ENCODE measurements around the gene CLDND1. TPM values are rescaled to one million over a fixed set of nuclear protein-coding genes. Genes with fewer than 3 reads are reported as not detected.
A peak's percentile ranks its signal among the peaks of the same experiment; 100 is the strongest.
"Not testable (repeated sequence)": the region's sequence is repeated elsewhere in the genome, so short reads cannot be mapped to it uniquely, and the experiment has no call there.

CLDND1 gene
- total RNA-seq, result 314 and 328 TPM in 2 replicates

GRCh38 chr3:98522544-98523281, at the start of gene CLDND1:
Gene CLDND1, minus strand, starts transcription at chr3:98522902. Its CDS starts 1,478 bp downstream, at chr3:98521424.
- DNase-seq (ENCODE audit: low spot score), result peak; percentile 95
- peak within 1 kb of the TSS; percentile 97 for H3K4me3 Mint-ChIP-seq
- no peaks in the 10 kb centered on the region for H3K9me3 Mint-ChIP-seq
- intact Hi-C loops (cut with micrococcal nuclease), result loop anchor here (1.0 to 10.0 kb wide), 14 partner anchors 9 to 1738 kb away; partner anchors contain the start of genes ARL6, CMSS1, CPOX and CRYBG3
- H3K36me3 Mint-ChIP-seq (ENCODE audit: low read depth), result peaks cover 48% of the 10 kb centered on the region
- H3K27me3 Mint-ChIP-seq (ENCODE audit: insufficient read depth), result no peaks in the 10 kb centered on the region
- peak within 1 kb of the TSS; percentile 95 for H3K27ac Mint-ChIP-seq
- H3K4me1 Mint-ChIP-seq (ENCODE audit: low read depth), result peaks cover 77% of the 10 kb centered on the region

GRCh38 chr3:98568402-98568801, 45.7 kb upstream of the CLDND1 start:
- no peak overlapping the region for H3K4me3 Mint-ChIP-seq
- intact Hi-C loops (cut with micrococcal nuclease), result loop anchor here (5.0 to 10.0 kb wide), 2 partner anchors 241 to 1306 kb away; no protein-coding TSS in a partner anchor
- H3K9me3 Mint-ChIP-seq, result peaks cover 4% of the 10 kb centered on the region
- H3K27ac Mint-ChIP-seq, result no peak overlapping the region
- H3K36me3 Mint-ChIP-seq (ENCODE audit: low read depth), result peaks cover 10% of the 10 kb centered on the region
- H3K27me3 Mint-ChIP-seq (ENCODE audit: insufficient read depth), result no peaks in the 10 kb centered on the region
- DNase-seq (ENCODE audit: low spot score), result no peak
- peaks cover 84% of the 10 kb centered on the region for H3K4me1 Mint-ChIP-seq (ENCODE audit: low read depth)

- Mint-ChIP-seq H3K4me3 (peak overlapping the region; percentile 39), H3K4me1 (ENCODE audit: low read depth) (peaks cover 84% of the 10 kb centered on the region)
These were observed 45.1 kb upstream of the CLDND1 start for GRCh38 chr3:98567666-98568270.

GRCh38 chr3:98565843-98566242, 43.1 kb upstream of the CLDND1 start:
- peaks cover 4% of the 10 kb centered on the region for H3K9me3 Mint-ChIP-seq
- no peaks in the 10 kb centered on the region for H3K27me3 Mint-ChIP-seq (ENCODE audit: insufficient read depth)
- H3K27ac Mint-ChIP-seq, result peak overlapping the region; percentile 29
- intact Hi-C loops (cut with micrococcal nuclease), result loop anchor here (1.0 to 10.0 kb wide), 7 partner anchors 7 to 1309 kb away; partner anchors contain the start of gene CLDND1
- peaks cover 8% of the 10 kb centered on the region for H3K36me3 Mint-ChIP-seq (ENCODE audit: low read depth)
- H3K4me1 Mint-ChIP-seq (ENCODE audit: low read depth), result peaks cover 89% of the 10 kb centered on the region
- DNase-seq (ENCODE audit: low spot score), result no peak
- H3K4me3 Mint-ChIP-seq, result peak overlapping the region; percentile 36

More at GRCh38 chr3:98567666-98568270, 45.1 kb upstream of the CLDND1 start:
- intact Hi-C loops (cut with micrococcal nuclease), result loop anchor here (5.0 to 10.0 kb wide), 2 partner anchors 240 to 1307 kb away; no protein-coding TSS in a partner anchor
- Mint-ChIP-seq H3K27ac (peak overlapping the region; percentile 71), H3K27me3 (ENCODE audit: insufficient read depth) (no peaks in the 10 kb centered on the region), H3K36me3 (ENCODE audit: low read depth) (peaks cover 10% of the 10 kb centered on the region), H3K9me3 (peaks cover 4% of the 10 kb centered on the region)
- no peak for DNase-seq (ENCODE audit: low spot score)

- intact Hi-C loops (cut with micrococcal nuclease), result loop anchor here (1.0 to 10.0 kb wide), 7 partner anchors 8 to 1310 kb away; partner anchors contain the start of gene CLDND1
- H3K36me3 Mint-ChIP-seq (ENCODE audit: low read depth), result peaks cover 8% of the 10 kb centered on the region
- H3K9me3 Mint-ChIP-seq, result peaks cover 4% of the 10 kb centered on the region
- peaks cover 94% of the 10 kb centered on the region for H3K4me1 Mint-ChIP-seq (ENCODE audit: low read depth)
- peak overlapping the region; percentile 12 for H3K4me3 Mint-ChIP-seq
- no peak for DNase-seq (ENCODE audit: low spot score)
- peak overlapping the region; percentile 29 for H3K27ac Mint-ChIP-seq
- no peaks in the 10 kb centered on the region for H3K27me3 Mint-ChIP-seq (ENCODE audit: insufficient read depth)
These were observed 42.5 kb upstream of the CLDND1 start for GRCh38 chr3:98565237-98565643.

- peaks cover 4% of the 10 kb centered on the region for H3K9me3 Mint-ChIP-seq
- H3K27me3 Mint-ChIP-seq (ENCODE audit: insufficient read depth), result no peaks in the 10 kb centered on the region
- peaks cover 94% of the 10 kb centered on the region for H3K4me1 Mint-ChIP-seq (ENCODE audit: low read depth)
- peaks cover 9% of the 10 kb centered on the region for H3K36me3 Mint-ChIP-seq (ENCODE audit: low read depth)
- peak overlapping the region; percentile 60 for H3K4me3 Mint-ChIP-seq
- peak overlapping the region; percentile 45 for H3K27ac Mint-ChIP-seq
- intact Hi-C loops (cut with micrococcal nuclease), result loop anchor here (1.0 to 10.0 kb wide), 7 partner anchors 7 to 1310 kb away; partner anchors contain the start of gene CLDND1
- DNase-seq (ENCODE audit: low spot score), result no peak
These were observed 41.7 kb upstream of the CLDND1 start for GRCh38 chr3:98564282-98565005.

GRCh38 chr3:98563661-98564281, 41.1 kb upstream of the CLDND1 start:
- intact Hi-C loops (cut with micrococcal nuclease), result loop anchor here (10.0 kb wide), 1 partner anchor 1311 kb away; no protein-coding TSS in a partner anchor
- Mint-ChIP-seq H3K27ac (peak overlapping the region; percentile 53), H3K9me3 (peaks cover 5% of the 10 kb centered on the region), H3K4me1 (ENCODE audit: low read depth) (peaks cover 94% of the 10 kb centered on the region), H3K4me3 (peak overlapping the region; percentile 47), H3K27me3 (ENCODE audit: insufficient read depth) (no peaks in the 10 kb centered on the region), H3K36me3 (ENCODE audit: low read depth) (peaks cover 11% of the 10 kb centered on the region)
- no peak for DNase-seq (ENCODE audit: low spot score)

GRCh38 chr3:98561727-98562521, 39.2 kb upstream of the CLDND1 start:
- no peaks in the 10 kb centered on the region for H3K27me3 Mint-ChIP-seq (ENCODE audit: insufficient read depth)
- peak overlapping the region; percentile 35 for H3K27ac Mint-ChIP-seq
- no peak for DNase-seq (ENCODE audit: low spot score)
- no peak overlapping the region for H3K4me3 Mint-ChIP-seq
- H3K36me3 Mint-ChIP-seq (ENCODE audit: low read depth), result peaks cover 10% of the 10 kb centered on the region
- H3K4me1 Mint-ChIP-seq (ENCODE audit: low read depth), result peaks cover 94% of the 10 kb centered on the region
- peaks cover 6% of the 10 kb centered on the region for H3K9me3 Mint-ChIP-seq
- intact Hi-C loops (cut with micrococcal nuclease), result loop anchor here (10.0 kb wide), 1 partner anchor 1313 kb away; no protein-coding TSS in a partner anchor

GRCh38 chr3:98560911-98561310, 38.2 kb upstream of the CLDND1 start:
- Mint-ChIP-seq H3K4me3 (peak overlapping the region; percentile 1), H3K27me3 (ENCODE audit: insufficient read depth) (no peaks in the 10 kb centered on the region), H3K9me3 (peaks cover 6% of the 10 kb centered on the region), H3K36me3 (ENCODE audit: low read depth) (peaks cover 12% of the 10 kb centered on the region), H3K4me1 (ENCODE audit: low read depth) (peaks cover 94% of the 10 kb centered on the region), H3K27ac (peak overlapping the region; percentile 64)
- no peak for DNase-seq (ENCODE audit: low spot score)
- intact Hi-C loops (cut with micrococcal nuclease), result loop anchor here (10.0 kb wide), 1 partner anchor 1314 kb away; no protein-coding TSS in a partner anchor

- not testable (repeated sequence) for H3K27ac Mint-ChIP-seq; DNase-seq (ENCODE audit: low spot score); H3K4me3 Mint-ChIP-seq; H3K27me3 Mint-ChIP-seq (ENCODE audit: insufficient read depth); H3K9me3 Mint-ChIP-seq
- peaks cover 94% of the 10 kb centered on the region for H3K4me1 Mint-ChIP-seq (ENCODE audit: low read depth)
- intact Hi-C loops (cut with micrococcal nuclease), result loop anchor here (5.0 to 10.0 kb wide), 2 partner anchors 33 to 1315 kb away; partner anchors contain the start of gene CPOX
- peaks cover 18% of the 10 kb centered on the region for H3K36me3 Mint-ChIP-seq (ENCODE audit: low read depth)
These were observed 37.1 kb upstream of the CLDND1 start for GRCh38 chr3:98559769-98560168.

GRCh38 chr3:98558100-98558827, 35.6 kb upstream of the CLDND1 start:
- H3K27me3 Mint-ChIP-seq (ENCODE audit: insufficient read depth), result no peaks in the 10 kb centered on the region

More at GRCh38 chr3:98558100-98558827, 35.6 kb upstream of the CLDND1 start:
- Mint-ChIP-seq H3K27ac (peak overlapping the region; percentile 98), H3K4me3 (peak overlapping the region; percentile 45), H3K4me1 (ENCODE audit: low read depth) (peaks cover 94% of the 10 kb centered on the region), H3K9me3 (peaks cover 6% of the 10 kb centered on the region), H3K36me3 (ENCODE audit: low read depth) (peaks cover 22% of the 10 kb centered on the region)
- DNase-seq (ENCODE audit: low spot score), result no peak
- intact Hi-C loops (cut with micrococcal nuclease), result loop anchor here (5.0 kb wide), 1 partner anchor 34 kb away; the partner anchor contains the start of gene CPOX
